Suppressor macrophage treated with lipopolysaccharide for 1 hour (primary cell): ENCODE data around the gene RABL3.
A peak's percentile ranks its signal among the peaks of the same experiment; 100 is the strongest.
"Not testable (repeated sequence)": the region's sequence is repeated elsewhere in the genome, so short reads cannot be mapped to it uniquely, and the experiment has no call there.

Experiments used
- DNase-seq, 3 donors: peaks; one replicate each; pipeline ENCODE4 v3.0.0-alpha.2; 2020 to 2022

The RABL3 gene

DNA sequence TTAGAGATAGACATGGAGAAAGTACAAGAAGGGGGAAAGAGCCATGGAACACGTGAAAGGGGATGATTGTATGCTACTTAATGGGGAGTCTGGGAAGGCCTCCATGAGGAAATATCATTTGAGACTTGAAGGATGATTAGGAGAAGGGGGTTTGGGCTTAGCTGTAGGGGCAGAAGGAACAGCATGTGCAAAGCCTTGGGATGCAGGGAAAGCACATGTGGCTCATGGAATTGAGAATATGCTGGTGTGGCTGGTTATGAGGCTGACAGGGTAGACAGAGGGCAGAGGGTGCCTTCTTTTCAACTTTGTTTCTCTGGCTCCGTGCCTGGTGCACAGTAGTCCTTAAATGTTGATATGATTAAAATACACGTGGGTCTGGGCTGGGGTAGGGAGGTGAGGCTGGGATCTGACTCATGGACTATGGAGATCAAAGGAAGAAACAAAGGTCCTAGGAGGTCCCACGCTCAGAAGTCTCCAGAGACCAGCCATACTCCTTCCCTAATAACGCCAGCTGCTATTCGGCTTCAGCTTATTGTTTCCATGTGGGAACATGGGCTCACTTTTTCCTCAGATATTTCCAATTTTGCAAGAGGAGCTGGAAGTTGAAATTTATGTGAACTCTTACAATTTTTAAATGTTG is 1.4 kb upstream of the RABL3 start:
- DNase-seq, result peak in 1 of 3 donors; percentile 5

- no peak for DNase-seq
Measured at GRCh38 chr3:120742849-120743365, 591 bp upstream of the RABL3 start.

GRCh38 chr3:120741837-120742197 is 499 bp downstream of the RABL3 start:
- no peak for DNase-seq

DNA sequence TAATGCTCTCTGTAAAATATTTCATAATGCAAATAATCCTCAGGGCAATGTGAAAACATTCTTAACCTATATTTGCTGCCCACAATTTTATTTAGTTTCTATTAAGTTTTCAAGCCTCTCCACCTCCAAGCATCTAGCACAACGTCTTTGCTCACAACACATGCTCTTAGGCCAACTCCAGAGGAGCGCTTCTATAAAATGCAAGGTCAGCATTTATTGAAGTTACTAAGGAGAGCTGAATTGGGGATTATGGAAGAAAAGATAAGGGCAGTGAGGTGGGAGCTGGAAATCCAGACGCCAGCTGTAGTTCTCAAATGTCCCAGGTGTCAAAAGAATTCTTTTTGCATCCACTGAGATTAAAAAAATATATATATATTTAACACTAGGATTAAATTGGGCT is 996 bp downstream of the RABL3 start:
- no peak for DNase-seq

GRCh38 chr3:120738006-120738405 is 4.3 kb downstream of the RABL3 start:
- not testable (repeated sequence) for DNase-seq

- no peak for DNase-seq
Measured at GRCh38 chr3:120730576-120731542, 11.5 kb downstream of the RABL3 start.

GRCh38 chr3:120726791-120727190 is 15.5 kb downstream of the RABL3 start:
- no peak for DNase-seq

- not testable (repeated sequence) for DNase-seq
Measured at GRCh38 chr3:120719167-120719834, 23.0 kb downstream of the RABL3 start.

DNA sequence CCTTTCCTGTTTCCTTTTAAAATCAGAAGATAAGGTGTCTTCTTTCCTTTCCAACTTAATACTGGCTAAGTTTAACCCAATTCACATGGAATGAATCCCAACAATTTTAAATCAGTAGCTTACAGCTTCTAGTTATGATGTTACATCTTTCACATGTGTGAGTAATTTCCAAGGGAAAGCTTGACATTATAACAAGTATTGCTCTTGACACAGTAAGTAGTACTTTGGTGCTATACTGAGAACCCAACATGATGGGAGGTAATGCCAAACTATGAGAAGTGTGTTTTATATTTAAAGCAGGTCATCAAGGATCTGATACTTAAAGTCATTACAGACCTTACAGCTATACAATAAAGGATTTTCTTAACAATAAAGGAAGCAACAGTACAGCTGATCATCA is 29.1 kb downstream of the RABL3 start:
- DNase-seq, result no peak

- no peak for DNase-seq
Measured at GRCh38 chr3:120710369-120710768, 31.9 kb downstream of the RABL3 start.

DNA sequence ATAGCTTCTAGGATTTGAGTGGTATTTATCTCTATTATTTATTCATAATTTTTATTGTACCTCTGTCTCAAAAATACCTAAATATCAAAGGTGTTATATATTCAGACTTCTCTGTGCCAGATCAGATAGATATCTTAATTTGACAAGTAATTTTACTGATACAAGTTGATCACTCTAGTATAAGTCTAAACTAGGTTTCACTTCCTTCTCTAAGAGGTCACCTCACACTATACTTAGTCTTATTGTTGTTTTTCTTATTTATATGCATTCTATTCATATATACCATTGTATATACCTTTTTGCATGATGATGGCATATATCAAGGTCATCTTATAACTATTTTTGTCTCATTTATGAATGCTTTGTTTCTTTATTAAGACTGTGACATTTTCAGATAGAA is 33.9 kb downstream of the RABL3 start:
- DNase-seq, result no peak

GRCh38 chr3:120706950-120707349 is 35.4 kb downstream of the RABL3 start:
- DNase-seq, result no peak

DNA sequence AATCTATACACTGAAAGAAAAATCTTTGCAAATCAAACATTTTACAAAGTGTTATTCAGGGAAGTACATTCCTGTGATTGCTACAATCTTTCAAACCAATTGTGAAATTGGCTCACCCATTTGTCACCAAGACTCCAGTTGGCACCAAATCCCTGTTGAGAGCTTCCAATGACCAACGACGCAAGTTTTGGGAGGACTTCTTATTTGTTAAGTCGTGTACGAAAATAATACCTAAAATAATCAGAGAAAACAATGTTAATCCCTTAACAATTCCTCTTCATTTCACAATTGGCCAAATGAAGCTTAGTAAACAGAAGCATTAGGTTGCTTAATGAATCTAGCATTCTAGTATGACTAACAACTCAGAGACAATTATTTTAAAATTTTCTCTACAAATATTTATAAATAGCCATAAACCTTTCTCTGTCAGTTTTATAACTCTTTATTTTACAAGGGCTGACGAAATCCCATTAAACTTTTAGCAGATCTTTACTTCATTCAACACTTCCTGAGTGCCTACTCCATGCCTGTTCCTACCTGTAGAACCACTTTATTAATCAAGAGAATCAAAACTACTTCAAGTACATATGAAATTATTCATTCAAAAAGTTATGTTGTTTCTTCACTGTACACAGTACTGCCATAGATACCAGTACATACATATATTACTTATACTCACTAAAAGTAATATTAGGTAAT is 36.3 kb downstream of the RABL3 start:
- DNase-seq, result peak in 1 of 3 donors; percentile 5

DNA sequence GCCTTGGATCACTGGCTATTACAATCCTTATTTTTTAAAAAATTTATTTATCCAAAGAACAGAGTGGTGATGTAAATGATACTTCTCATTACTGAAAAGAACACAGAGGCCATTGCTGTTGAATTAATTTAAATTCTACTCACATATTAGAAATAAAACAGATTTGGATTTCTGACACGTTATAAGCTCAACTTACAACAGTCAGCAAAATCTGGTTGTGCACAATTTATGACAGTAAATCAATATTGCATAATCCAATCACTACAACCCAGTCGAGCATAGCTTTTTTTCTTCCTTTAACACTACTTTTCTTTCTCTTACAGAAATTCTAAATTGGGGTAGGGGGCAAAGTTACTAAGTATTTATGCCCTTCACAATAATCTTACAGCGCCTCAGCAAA is 43.0 kb downstream of the RABL3 start:
- no peak for DNase-seq

GRCh38 chr3:120693439-120694171 is 48.7 kb downstream of the RABL3 start:
- DNase-seq, result no peak

GRCh38 chr3:120689395-120689794 is 52.9 kb downstream of the RABL3 start:
- DNase-seq, result no peak

DNA sequence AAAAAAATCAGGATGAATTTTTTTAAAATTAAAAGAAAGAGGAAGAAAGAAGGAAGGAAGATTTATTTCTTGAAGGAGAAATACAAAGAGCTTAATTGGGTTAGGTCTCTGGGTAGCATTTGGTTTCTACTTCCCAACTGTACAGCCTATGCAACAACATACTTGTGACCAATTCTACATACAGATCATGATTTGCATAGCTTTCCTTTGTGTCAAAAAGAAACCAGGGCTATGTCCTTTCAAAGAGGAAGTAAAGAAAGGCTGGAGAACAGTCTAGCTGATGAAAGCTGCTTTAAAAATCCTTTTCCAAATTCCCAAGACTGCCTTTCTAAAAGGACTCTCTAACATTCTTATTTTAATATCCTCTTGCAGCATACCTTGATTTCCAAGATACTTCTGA is 54.2 kb downstream of the RABL3 start:
- DNase-seq, result peak; percentile 72 to 95 (median 88)

GRCh38 chr3:120685411-120685810 is 56.9 kb downstream of the RABL3 start:
- DNase-seq, result no peak

DNA sequence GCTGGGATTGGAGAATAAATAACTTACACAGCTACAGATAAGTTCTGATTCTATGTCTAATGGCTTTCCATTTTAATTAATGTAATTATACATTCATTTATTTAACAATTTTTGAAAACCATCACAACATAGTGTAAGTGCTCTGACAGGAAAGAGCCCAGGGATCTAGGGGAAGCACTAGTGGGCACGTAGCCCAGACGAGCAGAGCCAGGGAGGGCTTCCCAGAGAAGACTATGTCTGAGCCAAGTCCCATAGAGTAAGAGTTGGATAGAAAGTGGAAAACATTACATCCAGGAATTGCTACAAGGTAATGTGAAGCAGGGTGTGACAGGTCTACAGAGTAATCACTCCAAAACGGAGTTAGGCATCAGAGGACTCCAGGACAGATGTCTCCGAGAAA is 57.4 kb downstream of the RABL3 start:
- DNase-seq, result no peak

DNA sequence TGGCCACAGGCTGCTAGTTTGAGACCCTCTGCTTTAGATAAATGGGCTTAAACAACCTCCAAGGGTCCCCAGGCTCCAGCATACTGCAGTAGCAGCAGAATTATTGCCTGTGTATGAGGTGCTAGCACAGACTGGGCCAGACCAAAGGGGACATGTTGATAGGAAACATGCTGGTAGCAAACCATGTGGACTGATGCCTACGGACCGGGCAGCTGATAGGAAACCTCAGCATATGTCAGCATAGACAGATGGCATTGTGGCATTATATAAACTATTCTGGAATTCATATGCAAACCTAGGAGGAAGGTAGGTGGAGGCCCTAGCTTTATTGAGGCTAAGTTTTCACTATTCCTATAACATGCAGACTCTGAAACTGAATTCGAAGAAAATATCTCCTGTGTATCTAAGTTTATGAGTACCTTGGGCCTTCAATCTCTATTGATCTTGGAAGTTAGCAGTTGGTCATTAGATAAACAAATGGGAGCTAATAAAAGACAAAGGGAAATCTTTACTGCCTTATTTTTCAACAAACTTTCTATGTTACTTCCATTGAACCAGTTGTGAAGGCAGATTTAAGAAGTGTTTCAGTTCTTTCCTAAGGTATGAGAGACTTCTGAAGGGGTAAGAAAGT is 58.5 kb downstream of the RABL3 start:
- no peak for DNase-seq

- no peak for DNase-seq
Measured at GRCh38 chr3:120683213-120683612, 59.1 kb downstream of the RABL3 start.
